ENCODE data around the gene TOM1. TPM values are rescaled to one million over a fixed set of nuclear protein-coding genes. Genes with fewer than 3 reads are reported as not detected.

TOM1 gene
- total and polyA plus RNA-seq, 2 of the 13 experiments (the other 11 are each of a cell fraction or from before 2014, with no cell fraction given): 30.8 to 87.3 TPM

GRCh38 chr22:35397095-35397904, 97.6 kb downstream of the TOM1 start (continued):
- TF ChIP-seq TAF15 (IDR thresholded peaks at IDR 0.05; ENCODE audit: low read depth, low read length, poor library complexity, severe bottlenecking) (no peak), TFAP4 (IDR thresholded peaks at IDR 0.05; ENCODE audit: borderline replicate concordance, low read depth) (peak; percentile 56; the same call in 1 of the 2 replicates), IRF1 (CRISPR knock-in tag; IDR thresholded peaks at IDR 0.05; ENCODE audit: low read depth) (no peak), ZHX2 (IDR thresholded peaks at IDR 0.05; ENCODE audit: low read depth) (no peak), ZHX2 (CRISPR knock-in tag; IDR thresholded peaks at IDR 0.05; ENCODE audit: borderline replicate concordance) (no peak), CAMTA2 (CRISPR knock-in tag; IDR thresholded peaks at IDR 0.05; ENCODE audit: borderline replicate concordance) (no peak), ZNF766 (CRISPR knock-in tag; IDR thresholded peaks at IDR 0.05; ENCODE audit: borderline replicate concordance) (no peak), ZNF879 (CRISPR knock-in tag; IDR thresholded peaks at IDR 0.05) (no peak), ZNF430 (CRISPR knock-in tag; IDR thresholded peaks at IDR 0.05) (no peak), ZNF607 (CRISPR knock-in tag; IDR thresholded peaks at IDR 0.05; ENCODE audit: borderline replicate concordance) (no peak), MEIS2 (CRISPR knock-in tag; IDR thresholded peaks at IDR 0.05) (no peak), KLF6 (CRISPR knock-in tag; IDR thresholded peaks at IDR 0.05) (0 out of 2 replicates have a peak, but pooled peaks have one; percentile 26), THAP7 (CRISPR knock-in tag; IDR thresholded peaks at IDR 0.05) (no peak), CHCHD3 (CRISPR knock-in tag; IDR thresholded peaks at IDR 0.05) (no peak), MTA1 (CRISPR knock-in tag; IDR thresholded peaks at IDR 0.05; ENCODE audit: borderline replicate concordance) (no peak), HMGXB4 (CRISPR knock-in tag; IDR thresholded peaks at IDR 0.05; ENCODE audit: borderline replicate concordance in 1 of 2, low read depth in 1 of 2) (no peak), CEBPB (IDR thresholded peaks at IDR 0.05; ENCODE audit: borderline replicate concordance, low read depth, low read length) (peak; percentile 79), CBX2 (IDR thresholded peaks at IDR 0.05; ENCODE audit: low read depth, low read length) (no peak), CBX2 (CRISPR knock-in tag; IDR thresholded peaks at IDR 0.05; ENCODE audit: low read depth) (no peak)
